ENCODE results near the gene CYTH2.

The CYTH2 gene
- total RNA-seq = 42.5 to 66.2 (median 61.4) reads per million in 3 donors

- Histone ChIP-seq H3K9me3 (ENCODE audit: control insufficient read depth, low read length) (no peaks in the 10 kb centered on the region), H3K27ac (ENCODE audit: insufficient read depth, low read length, poor library complexity, severe bottlenecking) (peak within 1 kb of the TSS; percentile 86), H3K4me1 (ENCODE audit: control insufficient read depth, insufficient read depth, low read length, poor library complexity, severe bottlenecking) (peaks cover 13% of the 10 kb centered on the region), H3K27me3 (replicated peaks; ENCODE audit: control insufficient read depth, insufficient read depth, low read length, poor library complexity, severe bottlenecking) (no peaks in the 10 kb centered on the region), H3K36me3 (ENCODE audit: control insufficient read depth, insufficient read depth, low read length) (peaks cover 39% of the 10 kb centered on the region), H3K4me3 (ENCODE audit: insufficient read depth, low read depth, low read length, poor library complexity, severe bottlenecking) (peak within 1 kb of the TSS; percentile 94)
- peak; percentile 53 to 66 (median 61) for DNase-seq
Observed at GRCh38 chr19:48469289-48469881, at the start of gene CYTH2. Gene CYTH2 (plus strand): TSS chr19:48469369. CDS start chr19:48469508, 139 bp downstream.

- DNase-seq = no peak
- Histone ChIP-seq H3K9me3 (ENCODE audit: control insufficient read depth, low read length) (no peaks in the 10 kb centered on the region), H3K4me3 (ENCODE audit: insufficient read depth, low read depth, low read length, poor library complexity, severe bottlenecking) (no peak overlapping the region), H3K27ac (ENCODE audit: insufficient read depth, low read length, poor library complexity, severe bottlenecking) (no peak overlapping the region), H3K27me3 (replicated peaks; ENCODE audit: control insufficient read depth, insufficient read depth, low read length, poor library complexity, severe bottlenecking) (no peaks in the 10 kb centered on the region), H3K4me1 (ENCODE audit: control insufficient read depth, insufficient read depth, low read length, poor library complexity, severe bottlenecking) (no peaks in the 10 kb centered on the region), H3K36me3 (ENCODE audit: control insufficient read depth, insufficient read depth, low read length) (no peaks in the 10 kb centered on the region)
Observed at GRCh38 chr19:48421548-48421947, 47.6 kb upstream of the CYTH2 start.

- H3K27ac ChIP-seq (ENCODE audit: insufficient read depth, low read length, poor library complexity, severe bottlenecking) = no peak overlapping the region
- H3K36me3 ChIP-seq (ENCODE audit: control insufficient read depth, insufficient read depth, low read length) = no peaks in the 10 kb centered on the region
- DNase-seq = no peak
- H3K9me3 ChIP-seq (ENCODE audit: control insufficient read depth, low read length) = no peaks in the 10 kb centered on the region
- H3K4me3 ChIP-seq (ENCODE audit: insufficient read depth, low read depth, low read length, poor library complexity, severe bottlenecking) = no peak overlapping the region
- H3K27me3 ChIP-seq (replicated peaks; ENCODE audit: control insufficient read depth, insufficient read depth, low read length, poor library complexity, severe bottlenecking) = no peaks in the 10 kb centered on the region
- H3K4me1 ChIP-seq (ENCODE audit: control insufficient read depth, insufficient read depth, low read length, poor library complexity, severe bottlenecking) = no peaks in the 10 kb centered on the region
Observed at GRCh38 chr19:48424694-48425219, 44.4 kb upstream of the CYTH2 start.

GRCh38 chr19:48428670-48429069 lies 40.5 kb upstream of the CYTH2 start:
- no peak overlapping the region for H3K4me3 ChIP-seq (ENCODE audit: insufficient read depth, low read depth, low read length, poor library complexity, severe bottlenecking)
- no peak overlapping the region for H3K27ac ChIP-seq (ENCODE audit: insufficient read depth, low read length, poor library complexity, severe bottlenecking)
- H3K36me3 ChIP-seq (ENCODE audit: control insufficient read depth, insufficient read depth, low read length) = no peaks in the 10 kb centered on the region
- H3K9me3 ChIP-seq (ENCODE audit: control insufficient read depth, low read length) = no peaks in the 10 kb centered on the region
- DNase-seq = no peak
- no peaks in the 10 kb centered on the region for H3K4me1 ChIP-seq (ENCODE audit: control insufficient read depth, insufficient read depth, low read length, poor library complexity, severe bottlenecking)
- H3K27me3 ChIP-seq (replicated peaks; ENCODE audit: control insufficient read depth, insufficient read depth, low read length, poor library complexity, severe bottlenecking) = no peaks in the 10 kb centered on the region

- H3K4me1 ChIP-seq (ENCODE audit: control insufficient read depth, insufficient read depth, low read length, poor library complexity, severe bottlenecking) = no peaks in the 10 kb centered on the region
- H3K9me3 ChIP-seq (ENCODE audit: control insufficient read depth, low read length) = no peaks in the 10 kb centered on the region
- H3K36me3 ChIP-seq (ENCODE audit: control insufficient read depth, insufficient read depth, low read length) = no peaks in the 10 kb centered on the region
- DNase-seq = no peak
- no peak overlapping the region for H3K4me3 ChIP-seq (ENCODE audit: insufficient read depth, low read depth, low read length, poor library complexity, severe bottlenecking)
- H3K27ac ChIP-seq (ENCODE audit: insufficient read depth, low read length, poor library complexity, severe bottlenecking) = no peak overlapping the region
- H3K27me3 ChIP-seq (replicated peaks; ENCODE audit: control insufficient read depth, insufficient read depth, low read length, poor library complexity, severe bottlenecking) = no peaks in the 10 kb centered on the region
Observed at GRCh38 chr19:48433337-48433736, 35.8 kb upstream of the CYTH2 start.

- Histone ChIP-seq H3K9me3 (ENCODE audit: control insufficient read depth, low read length) (no peaks in the 10 kb centered on the region), H3K4me3 (ENCODE audit: insufficient read depth, low read depth, low read length, poor library complexity, severe bottlenecking) (no peak overlapping the region), H3K27me3 (replicated peaks; ENCODE audit: control insufficient read depth, insufficient read depth, low read length, poor library complexity, severe bottlenecking) (no peaks in the 10 kb centered on the region), H3K4me1 (ENCODE audit: control insufficient read depth, insufficient read depth, low read length, poor library complexity, severe bottlenecking) (no peaks in the 10 kb centered on the region), H3K36me3 (ENCODE audit: control insufficient read depth, insufficient read depth, low read length) (no peaks in the 10 kb centered on the region), H3K27ac (ENCODE audit: insufficient read depth, low read length, poor library complexity, severe bottlenecking) (no peak overlapping the region)
- DNase-seq = no peak
Observed at GRCh38 chr19:48436586-48436985, 32.6 kb upstream of the CYTH2 start.

- Histone ChIP-seq H3K4me1 (ENCODE audit: control insufficient read depth, insufficient read depth, low read length, poor library complexity, severe bottlenecking) (peaks cover 20% of the 10 kb centered on the region), H3K9me3 (ENCODE audit: control insufficient read depth, low read length) (no peaks in the 10 kb centered on the region), H3K27ac (ENCODE audit: insufficient read depth, low read length, poor library complexity, severe bottlenecking) (no peak overlapping the region), H3K4me3 (ENCODE audit: insufficient read depth, low read depth, low read length, poor library complexity, severe bottlenecking) (no peak overlapping the region), H3K27me3 (replicated peaks; ENCODE audit: control insufficient read depth, insufficient read depth, low read length, poor library complexity, severe bottlenecking) (peaks cover 11% of the 10 kb centered on the region), H3K36me3 (ENCODE audit: control insufficient read depth, insufficient read depth, low read length) (no peaks in the 10 kb centered on the region)
- DNase-seq = no peak
Observed at GRCh38 chr19:48441360-48442050, 27.7 kb upstream of the CYTH2 start.

- H3K4me3 ChIP-seq (ENCODE audit: insufficient read depth, low read depth, low read length, poor library complexity, severe bottlenecking) = no peak overlapping the region
- H3K27me3 ChIP-seq (replicated peaks; ENCODE audit: control insufficient read depth, insufficient read depth, low read length, poor library complexity, severe bottlenecking) = peaks cover 11% of the 10 kb centered on the region
- peaks cover under 1% of the 10 kb centered on the region for H3K36me3 ChIP-seq (ENCODE audit: control insufficient read depth, insufficient read depth, low read length)
- H3K27ac ChIP-seq (ENCODE audit: insufficient read depth, low read length, poor library complexity, severe bottlenecking) = no peak overlapping the region
- H3K9me3 ChIP-seq (ENCODE audit: control insufficient read depth, low read length) = no peaks in the 10 kb centered on the region
- DNase-seq = no peak
- H3K4me1 ChIP-seq (ENCODE audit: control insufficient read depth, insufficient read depth, low read length, poor library complexity, severe bottlenecking) = peaks cover 21% of the 10 kb centered on the region
Observed at GRCh38 chr19:48442116-48443035, 26.8 kb upstream of the CYTH2 start.

GRCh38 chr19:48443256-48443655 lies 25.9 kb upstream of the CYTH2 start:
- Histone ChIP-seq H3K4me1 (ENCODE audit: control insufficient read depth, insufficient read depth, low read length, poor library complexity, severe bottlenecking) (peaks cover 21% of the 10 kb centered on the region), H3K27ac (ENCODE audit: insufficient read depth, low read length, poor library complexity, severe bottlenecking) (no peak overlapping the region), H3K27me3 (replicated peaks; ENCODE audit: control insufficient read depth, insufficient read depth, low read length, poor library complexity, severe bottlenecking) (peaks cover 11% of the 10 kb centered on the region), H3K36me3 (ENCODE audit: control insufficient read depth, insufficient read depth, low read length) (peaks cover 9% of the 10 kb centered on the region), H3K9me3 (ENCODE audit: control insufficient read depth, low read length) (no peaks in the 10 kb centered on the region), H3K4me3 (ENCODE audit: insufficient read depth, low read depth, low read length, poor library complexity, severe bottlenecking) (no peak overlapping the region)
- DNase-seq = no peak
